HEK293 (cell line): ENCODE data around the gene CASP8.

Experiments
- CTCF ChIA-PET: fragments of 350-600 bp; formaldehyde crosslinking; extraction: SDS; loops from one replicate; lab custom pipeline; 2021; ENCODE audit warnings: antibody characterized with exemption; lab: Yijun Ruan, JAX
- POLR2A ChIA-PET: fragments of 300-600 bp; formaldehyde crosslinking; extraction: SDS; loops from one replicate; lab custom pipeline; 2020; ENCODE audit warnings: antibody characterized with exemption, inconsistent platforms; lab: Yijun Ruan, JAX
- H3K27ac ChIP-seq: fragments of 200-500 bp; sonication (Bioruptor generic); 2 replicates; pipeline ENCODE4 v1.5.1; 2014; ENCODE audit warnings: low read depth, low read length, control low read depth, inconsistent platforms; ENCODE audit errors: extremely low read depth
- H3K36me3 ChIP-seq, 2 experiments: fragments of 200-500 bp in 1 of 2; sonication (Bioruptor generic) in 1 of 2; 1 replicate in 1 of 2; 2 replicates in 1 of 2; pipeline ENCODE4 v1.5.1; 2014 to 2017; ENCODE audit warnings: inconsistent platforms in 2 of 2, low read length in 2 of 2; ENCODE audit not compliant: control insufficient read depth in 2 of 2, insufficient read depth in 1 of 2
- H3K4me1 ChIP-seq: fragments of 200-500 bp; sonication (Bioruptor generic); 2 replicates; pipeline ENCODE4 v1.5.1; 2014; ENCODE audit warnings: mild to moderate bottlenecking, low read length, inconsistent platforms; ENCODE audit not compliant: control insufficient read depth, insufficient read depth
- H3K4me3 ChIP-seq: 2 replicates; pipeline ENCODE4 v1.5.1; 2011; ENCODE audit warnings: low read depth, mild to moderate bottlenecking, control low read depth, low read length, moderate library complexity
- H3K9me3 ChIP-seq: fragments of 200-500 bp; sonication (Bioruptor generic); 2 replicates; pipeline ENCODE4 v1.5.1; 2014; ENCODE audit warnings: low read depth, low read length, inconsistent platforms; ENCODE audit not compliant: control insufficient read depth, insufficient read depth
- HOXC10 ChIP-seq: sonication (generic); formaldehyde crosslinking; IDR thresholded peaks from 2 replicates; pipeline ENCODE4 v1.8.1; 2023; ENCODE audit warnings: mild to moderate bottlenecking, missing genetic modification reagents
- TRIM28 ChIP-seq: IDR thresholded peaks from 2 replicates; pipeline ENCODE4 v1.6.1; 2011; ENCODE audit warnings: low read length, control low read depth, borderline replicate concordance
- ZFP41 ChIP-seq: fragments of 450-650 bp; formaldehyde crosslinking; IDR thresholded peaks from 2 replicates; pipeline ENCODE4 v1.5.1; 2016; ENCODE audit warnings: missing biosample characterization, missing genetic modification characterization, borderline replicate concordance
- ZFP69B ChIP-seq: fragments of 450-650 bp; formaldehyde crosslinking; IDR thresholded peaks from 2 replicates; pipeline ENCODE4 v1.5.1; 2016; ENCODE audit warnings: missing biosample characterization, missing genetic modification characterization
- ZNF10 ChIP-seq: fragments of 450-650 bp; formaldehyde crosslinking; IDR thresholded peaks from 2 replicates; pipeline ENCODE4 v1.5.1; 2017; ENCODE audit warnings: missing biosample characterization, missing genetic modification characterization
- ZNF140 ChIP-seq: fragments of 450-650 bp; formaldehyde crosslinking; IDR thresholded peaks from 2 replicates; pipeline ENCODE4 v1.5.1; 2016; ENCODE audit warnings: missing biosample characterization, missing genetic modification characterization
- ZNF184 ChIP-seq: fragments of 450-650 bp; IDR thresholded peaks from 2 replicates; pipeline ENCODE4 v1.5.1; 2018; ENCODE audit warnings: missing biosample characterization, mild to moderate bottlenecking, missing genetic modification characterization
- ZNF223 ChIP-seq: fragments of 450-650 bp; formaldehyde crosslinking; IDR thresholded peaks from 2 replicates; pipeline ENCODE4 v1.5.1; 2016; ENCODE audit warnings: missing biosample characterization, missing genetic modification characterization
- ZNF302 ChIP-seq: fragments of 450-650 bp; formaldehyde crosslinking; IDR thresholded peaks from 2 replicates; pipeline ENCODE4 v1.5.1; 2016; ENCODE audit warnings: missing biosample characterization, missing genetic modification characterization, low read depth
- ZNF404 ChIP-seq: fragments of 450-650 bp; formaldehyde crosslinking; IDR thresholded peaks from 2 replicates; pipeline ENCODE4 v1.5.1; 2017; ENCODE audit warnings: missing biosample characterization, missing genetic modification characterization
- ZNF610 ChIP-seq: fragments of 450-650 bp; formaldehyde crosslinking; IDR thresholded peaks from 2 replicates; pipeline ENCODE4 v1.5.1; 2016; ENCODE audit warnings: missing biosample characterization, missing genetic modification characterization, borderline replicate concordance
- ZNF621 ChIP-seq: fragments of 450-650 bp; formaldehyde crosslinking; IDR thresholded peaks from 2 replicates; pipeline ENCODE4 v1.5.1; 2017; ENCODE audit warnings: missing biosample characterization, missing genetic modification characterization
- ZNF677 ChIP-seq: fragments of 450-650 bp; IDR thresholded peaks from 2 replicates; pipeline ENCODE4 v1.5.0; 2018; ENCODE audit warnings: missing biosample characterization, mild to moderate bottlenecking, missing genetic modification characterization, moderate library complexity
- ZNF76 ChIP-seq: fragments of 450-650 bp; formaldehyde crosslinking; IDR thresholded peaks from 2 replicates; pipeline ENCODE4; 2016; ENCODE audit warnings: low read depth, missing biosample characterization, missing genetic modification characterization, borderline replicate concordance
- ZNF830 ChIP-seq: fragments of 450-650 bp; IDR thresholded peaks from 2 replicates; pipeline ENCODE4 v1.5.0; 2018; ENCODE audit warnings: missing biosample characterization, missing genetic modification characterization, low read depth, mild to moderate bottlenecking, moderate library complexity
- TF ChIP-seq, protein P1 (sequence below): fragments of 450-650 bp; formaldehyde crosslinking; IDR thresholded peaks from 2 replicates; pipeline ENCODE4 v1.5.1; 2016; ENCODE audit warnings: missing biosample characterization, missing genetic modification characterization
- TF ChIP-seq, protein P2 (sequence below): fragments of 450-650 bp; formaldehyde crosslinking; IDR thresholded peaks from 2 replicates; pipeline ENCODE4 v1.5.1; 2016; ENCODE audit warnings: missing biosample characterization, missing genetic modification characterization
- TF ChIP-seq, protein P3 (sequence below): fragments of 450-650 bp; formaldehyde crosslinking; IDR thresholded peaks from 2 replicates; pipeline ENCODE4 v1.5.1; 2016; ENCODE audit warnings: missing biosample characterization, missing genetic modification characterization, borderline replicate concordance
- TF ChIP-seq, protein P4 (sequence below): fragments of 450-650 bp; formaldehyde crosslinking; IDR thresholded peaks from 2 replicates; pipeline ENCODE4 v1.5.1; 2016; ENCODE audit warnings: missing biosample characterization, missing genetic modification characterization, borderline replicate concordance
- TF ChIP-seq, protein P5 (sequence below): fragments of 450-650 bp; formaldehyde crosslinking; IDR thresholded peaks from 2 replicates; pipeline ENCODE4 v1.5.1; 2017; ENCODE audit warnings: missing biosample characterization, missing genetic modification characterization

Gene CASP8

DNA sequence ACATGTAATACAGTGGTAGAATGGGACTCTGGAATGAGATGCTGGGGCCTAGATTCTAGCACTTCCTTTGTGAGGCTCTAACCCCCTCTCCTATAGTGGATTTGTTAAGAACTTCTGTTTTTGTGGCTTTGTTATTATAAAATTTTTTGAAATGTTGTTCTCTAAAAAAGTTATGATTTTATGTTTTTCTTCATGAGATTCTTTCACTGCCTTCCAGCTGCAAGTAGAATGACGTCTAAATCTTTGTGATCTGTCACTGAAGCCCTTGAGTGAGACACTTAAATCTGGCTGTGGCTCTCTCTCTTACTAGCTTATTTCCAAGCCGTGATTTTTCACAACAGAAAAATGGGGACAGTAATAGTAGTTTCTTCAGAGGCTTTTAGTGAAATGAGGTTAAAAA is 1.6 kb downstream of the CASP8 start (continued):
- TF ChIP-seq, protein P1, sequence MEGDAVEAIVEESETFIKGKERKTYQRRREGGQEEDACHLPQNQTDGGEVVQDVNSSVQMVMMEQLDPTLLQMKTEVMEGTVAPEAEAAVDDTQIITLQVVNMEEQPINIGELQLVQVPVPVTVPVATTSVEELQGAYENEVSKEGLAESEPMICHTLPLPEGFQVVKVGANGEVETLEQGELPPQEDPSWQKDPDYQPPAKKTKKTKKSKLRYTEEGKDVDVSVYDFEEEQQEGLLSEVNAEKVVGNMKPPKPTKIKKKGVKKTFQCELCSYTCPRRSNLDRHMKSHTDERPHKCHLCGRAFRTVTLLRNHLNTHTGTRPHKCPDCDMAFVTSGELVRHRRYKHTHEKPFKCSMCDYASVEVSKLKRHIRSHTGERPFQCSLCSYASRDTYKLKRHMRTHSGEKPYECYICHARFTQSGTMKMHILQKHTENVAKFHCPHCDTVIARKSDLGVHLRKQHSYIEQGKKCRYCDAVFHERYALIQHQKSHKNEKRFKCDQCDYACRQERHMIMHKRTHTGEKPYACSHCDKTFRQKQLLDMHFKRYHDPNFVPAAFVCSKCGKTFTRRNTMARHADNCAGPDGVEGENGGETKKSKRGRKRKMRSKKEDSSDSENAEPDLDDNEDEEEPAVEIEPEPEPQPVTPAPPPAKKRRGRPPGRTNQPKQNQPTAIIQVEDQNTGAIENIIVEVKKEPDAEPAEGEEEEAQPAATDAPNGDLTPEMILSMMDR (tag by site-specific recombination), result no peak
- TF ChIP-seq ZFP69B (tag by site-specific recombination), result no peak
- TF ChIP-seq, protein P2, sequence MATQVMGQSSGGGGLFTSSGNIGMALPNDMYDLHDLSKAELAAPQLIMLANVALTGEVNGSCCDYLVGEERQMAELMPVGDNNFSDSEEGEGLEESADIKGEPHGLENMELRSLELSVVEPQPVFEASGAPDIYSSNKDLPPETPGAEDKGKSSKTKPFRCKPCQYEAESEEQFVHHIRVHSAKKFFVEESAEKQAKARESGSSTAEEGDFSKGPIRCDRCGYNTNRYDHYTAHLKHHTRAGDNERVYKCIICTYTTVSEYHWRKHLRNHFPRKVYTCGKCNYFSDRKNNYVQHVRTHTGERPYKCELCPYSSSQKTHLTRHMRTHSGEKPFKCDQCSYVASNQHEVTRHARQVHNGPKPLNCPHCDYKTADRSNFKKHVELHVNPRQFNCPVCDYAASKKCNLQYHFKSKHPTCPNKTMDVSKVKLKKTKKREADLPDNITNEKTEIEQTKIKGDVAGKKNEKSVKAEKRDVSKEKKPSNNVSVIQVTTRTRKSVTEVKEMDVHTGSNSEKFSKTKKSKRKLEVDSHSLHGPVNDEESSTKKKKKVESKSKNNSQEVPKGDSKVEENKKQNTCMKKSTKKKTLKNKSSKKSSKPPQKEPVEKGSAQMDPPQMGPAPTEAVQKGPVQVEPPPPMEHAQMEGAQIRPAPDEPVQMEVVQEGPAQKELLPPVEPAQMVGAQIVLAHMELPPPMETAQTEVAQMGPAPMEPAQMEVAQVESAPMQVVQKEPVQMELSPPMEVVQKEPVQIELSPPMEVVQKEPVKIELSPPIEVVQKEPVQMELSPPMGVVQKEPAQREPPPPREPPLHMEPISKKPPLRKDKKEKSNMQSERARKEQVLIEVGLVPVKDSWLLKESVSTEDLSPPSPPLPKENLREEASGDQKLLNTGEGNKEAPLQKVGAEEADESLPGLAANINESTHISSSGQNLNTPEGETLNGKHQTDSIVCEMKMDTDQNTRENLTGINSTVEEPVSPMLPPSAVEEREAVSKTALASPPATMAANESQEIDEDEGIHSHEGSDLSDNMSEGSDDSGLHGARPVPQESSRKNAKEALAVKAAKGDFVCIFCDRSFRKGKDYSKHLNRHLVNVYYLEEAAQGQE (tag by site-specific recombination), result no peak
- TF ChIP-seq HOXC10 (CRISPR knock-in tag), result no peak
- no peak for TF ChIP-seq ZNF404 (tag by site-specific recombination)
- TF ChIP-seq ZNF610 (tag by site-specific recombination), result no peak
- TF ChIP-seq, protein P3, sequence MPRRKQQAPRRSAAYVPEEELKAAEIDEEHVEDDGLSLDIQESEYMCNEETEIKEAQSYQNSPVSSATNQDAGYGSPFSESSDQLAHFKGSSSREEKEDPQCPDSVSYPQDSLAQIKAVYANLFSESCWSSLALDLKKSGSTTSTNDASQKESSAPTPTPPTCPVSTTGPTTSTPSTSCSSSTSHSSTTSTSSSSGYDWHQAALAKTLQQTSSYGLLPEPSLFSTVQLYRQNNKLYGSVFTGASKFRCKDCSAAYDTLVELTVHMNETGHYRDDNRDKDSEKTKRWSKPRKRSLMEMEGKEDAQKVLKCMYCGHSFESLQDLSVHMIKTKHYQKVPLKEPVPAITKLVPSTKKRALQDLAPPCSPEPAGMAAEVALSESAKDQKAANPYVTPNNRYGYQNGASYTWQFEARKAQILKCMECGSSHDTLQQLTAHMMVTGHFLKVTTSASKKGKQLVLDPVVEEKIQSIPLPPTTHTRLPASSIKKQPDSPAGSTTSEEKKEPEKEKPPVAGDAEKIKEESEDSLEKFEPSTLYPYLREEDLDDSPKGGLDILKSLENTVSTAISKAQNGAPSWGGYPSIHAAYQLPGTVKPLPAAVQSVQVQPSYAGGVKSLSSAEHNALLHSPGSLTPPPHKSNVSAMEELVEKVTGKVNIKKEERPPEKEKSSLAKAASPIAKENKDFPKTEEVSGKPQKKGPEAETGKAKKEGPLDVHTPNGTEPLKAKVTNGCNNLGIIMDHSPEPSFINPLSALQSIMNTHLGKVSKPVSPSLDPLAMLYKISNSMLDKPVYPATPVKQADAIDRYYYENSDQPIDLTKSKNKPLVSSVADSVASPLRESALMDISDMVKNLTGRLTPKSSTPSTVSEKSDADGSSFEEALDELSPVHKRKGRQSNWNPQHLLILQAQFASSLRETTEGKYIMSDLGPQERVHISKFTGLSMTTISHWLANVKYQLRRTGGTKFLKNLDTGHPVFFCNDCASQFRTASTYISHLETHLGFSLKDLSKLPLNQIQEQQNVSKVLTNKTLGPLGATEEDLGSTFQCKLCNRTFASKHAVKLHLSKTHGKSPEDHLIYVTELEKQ (tag by site-specific recombination), result no peak
- no peak for TF ChIP-seq ZNF10 (tag by site-specific recombination)
- TF ChIP-seq ZNF677 (tag by site-specific recombination), result no peak
- no peak for TF ChIP-seq ZNF76 (tag by site-specific recombination)
- no peak for TF ChIP-seq ZNF830 (tag by site-specific recombination)
- TF ChIP-seq ZNF302 (tag by site-specific recombination), result no peak
- no peak for TF ChIP-seq ZNF140 (tag by site-specific recombination)
- TF ChIP-seq ZNF184 (tag by site-specific recombination), result no peak
- TF ChIP-seq ZNF223 (tag by site-specific recombination), result no peak
- no peak for TF ChIP-seq ZNF621
- TF ChIP-seq, protein P4, sequence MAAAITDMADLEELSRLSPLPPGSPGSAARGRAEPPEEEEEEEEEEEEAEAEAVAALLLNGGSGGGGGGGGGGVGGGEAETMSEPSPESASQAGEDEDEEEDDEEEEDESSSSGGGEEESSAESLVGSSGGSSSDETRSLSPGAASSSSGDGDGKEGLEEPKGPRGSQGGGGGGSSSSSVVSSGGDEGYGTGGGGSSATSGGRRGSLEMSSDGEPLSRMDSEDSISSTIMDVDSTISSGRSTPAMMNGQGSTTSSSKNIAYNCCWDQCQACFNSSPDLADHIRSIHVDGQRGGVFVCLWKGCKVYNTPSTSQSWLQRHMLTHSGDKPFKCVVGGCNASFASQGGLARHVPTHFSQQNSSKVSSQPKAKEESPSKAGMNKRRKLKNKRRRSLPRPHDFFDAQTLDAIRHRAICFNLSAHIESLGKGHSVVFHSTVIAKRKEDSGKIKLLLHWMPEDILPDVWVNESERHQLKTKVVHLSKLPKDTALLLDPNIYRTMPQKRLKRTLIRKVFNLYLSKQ (tag by site-specific recombination), result no peak
- TF ChIP-seq, all 188 proteins: peak for 0

DNA sequence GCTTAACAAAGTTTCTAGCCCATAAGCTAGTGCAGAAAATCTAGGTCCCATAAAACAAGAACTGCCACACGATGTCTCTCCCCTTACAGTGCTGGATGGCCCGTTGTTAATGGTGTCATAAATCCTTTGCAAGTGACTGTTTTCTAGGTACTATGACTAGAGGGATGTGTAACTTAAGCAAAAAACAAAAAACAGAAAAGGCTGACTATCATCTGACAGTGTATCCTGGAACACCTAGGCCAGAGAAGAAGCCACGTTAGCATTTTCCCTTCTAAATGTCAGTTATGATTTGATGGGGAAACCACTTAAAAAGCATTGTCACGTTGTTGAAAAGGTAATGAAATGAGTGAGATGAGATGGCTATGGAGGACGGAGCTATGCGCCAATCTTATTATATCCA is 2.4 kb downstream of the CASP8 start:
- Histone ChIP-seq H3K4me1 (peaks cover 9% of the 10 kb centered on the region), H3K36me3 (peaks cover 0 to 12% of the 10 kb centered on the region in 2 experiments; a peak in 1 of 3 replicates), H3K9me3 (no peaks in the 10 kb centered on the region), H3K27ac (no peak overlapping the region), H3K4me3 (no peak overlapping the region)
- CTCF ChIA-PET, result no interaction called here
- POLR2A ChIA-PET, result no interaction called here
- TF ChIP-seq ZFP41 (tag by site-specific recombination) (no peak), TRIM28 (0 out of 2 replicates have a peak, but pooled peaks have one; percentile 26)
- TF ChIP-seq, protein P5, sequence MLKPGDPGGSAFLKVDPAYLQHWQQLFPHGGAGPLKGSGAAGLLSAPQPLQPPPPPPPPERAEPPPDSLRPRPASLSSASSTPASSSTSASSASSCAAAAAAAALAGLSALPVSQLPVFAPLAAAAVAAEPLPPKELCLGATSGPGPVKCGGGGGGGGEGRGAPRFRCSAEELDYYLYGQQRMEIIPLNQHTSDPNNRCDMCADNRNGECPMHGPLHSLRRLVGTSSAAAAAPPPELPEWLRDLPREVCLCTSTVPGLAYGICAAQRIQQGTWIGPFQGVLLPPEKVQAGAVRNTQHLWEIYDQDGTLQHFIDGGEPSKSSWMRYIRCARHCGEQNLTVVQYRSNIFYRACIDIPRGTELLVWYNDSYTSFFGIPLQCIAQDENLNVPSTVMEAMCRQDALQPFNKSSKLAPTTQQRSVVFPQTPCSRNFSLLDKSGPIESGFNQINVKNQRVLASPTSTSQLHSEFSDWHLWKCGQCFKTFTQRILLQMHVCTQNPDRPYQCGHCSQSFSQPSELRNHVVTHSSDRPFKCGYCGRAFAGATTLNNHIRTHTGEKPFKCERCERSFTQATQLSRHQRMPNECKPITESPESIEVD (tag by site-specific recombination), result peak; percentile 35; the same call in 1 of the 2 replicates
